Keratinocyte (primary cell): Measurements from ENCODE around the gene ASTN2.

Experiments used
- EZH2 ChIP-seq: IDR thresholded peaks from one replicate; pipeline ENCODE4 v1.6.1; 2012; ENCODE audit warnings: inconsistent platforms, mild to moderate bottlenecking, low read length, moderate library complexity
- TF ChIP-seq, protein P1 (sequence below), 3 experiments: IDR thresholded peaks in 1 of 3; conservative IDR thresholded peaks in 1 of 3; optimal IDR thresholded peaks in 1 of 3; 2 replicates in 2 of 3; 3 replicates in 1 of 3; pipeline versions ENCODE3 to v1.5.1; 2011; ENCODE audit warnings: low read length in 3 of 3, mild to moderate bottlenecking in 3 of 3, moderate library complexity in 2 of 3, control low read depth in 1 of 3, inconsistent platforms in 1 of 3; ENCODE audit not compliant: insufficient read depth in 2 of 3; ENCODE audit errors: extremely low read depth in 1 of 3

DNA sequence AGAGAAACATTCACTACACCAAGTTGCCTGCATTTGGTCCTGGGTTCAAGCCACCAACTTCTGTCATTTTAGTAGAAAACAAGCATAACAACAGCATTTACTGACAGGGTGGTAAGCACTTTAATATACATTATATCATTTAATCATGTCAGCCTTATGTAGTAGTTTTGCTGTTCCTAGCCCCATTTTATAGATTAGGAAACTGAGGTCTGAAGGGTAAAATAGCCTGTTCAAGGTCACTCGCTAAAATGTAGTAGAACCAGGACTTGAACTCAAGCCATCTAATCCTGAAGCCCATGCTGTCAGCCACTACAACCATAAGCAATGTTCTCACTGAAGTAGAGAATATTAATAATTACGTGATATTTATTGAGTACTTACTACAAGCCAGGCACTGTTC lies 787.4 kb downstream of the ASTN2 start:
- TF ChIP-seq, protein P1, sequence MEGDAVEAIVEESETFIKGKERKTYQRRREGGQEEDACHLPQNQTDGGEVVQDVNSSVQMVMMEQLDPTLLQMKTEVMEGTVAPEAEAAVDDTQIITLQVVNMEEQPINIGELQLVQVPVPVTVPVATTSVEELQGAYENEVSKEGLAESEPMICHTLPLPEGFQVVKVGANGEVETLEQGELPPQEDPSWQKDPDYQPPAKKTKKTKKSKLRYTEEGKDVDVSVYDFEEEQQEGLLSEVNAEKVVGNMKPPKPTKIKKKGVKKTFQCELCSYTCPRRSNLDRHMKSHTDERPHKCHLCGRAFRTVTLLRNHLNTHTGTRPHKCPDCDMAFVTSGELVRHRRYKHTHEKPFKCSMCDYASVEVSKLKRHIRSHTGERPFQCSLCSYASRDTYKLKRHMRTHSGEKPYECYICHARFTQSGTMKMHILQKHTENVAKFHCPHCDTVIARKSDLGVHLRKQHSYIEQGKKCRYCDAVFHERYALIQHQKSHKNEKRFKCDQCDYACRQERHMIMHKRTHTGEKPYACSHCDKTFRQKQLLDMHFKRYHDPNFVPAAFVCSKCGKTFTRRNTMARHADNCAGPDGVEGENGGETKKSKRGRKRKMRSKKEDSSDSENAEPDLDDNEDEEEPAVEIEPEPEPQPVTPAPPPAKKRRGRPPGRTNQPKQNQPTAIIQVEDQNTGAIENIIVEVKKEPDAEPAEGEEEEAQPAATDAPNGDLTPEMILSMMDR (optimal IDR thresholded peaks at IDR 0.05 in 1 of 3, IDR thresholded peaks at IDR 0.05 in 1 of 3, conservative IDR thresholded peaks at IDR 0.05 in 1 of 3; ENCODE audit: extremely low read depth in 1 of 3, insufficient read depth in 2 of 3, low read length in 3 of 3): no peak
- no peak for TF ChIP-seq EZH2
